Hematopoietic multipotent progenitor cell treated with erythropoietin and hydrocortisone succinate and interleukin-3 and kit ligand, for 8 days (in vitro differentiated cells): Measurements from ENCODE around the gene SOX30.
"Not testable (repeated sequence)": the region's sequence is repeated elsewhere in the genome, so short reads cannot be mapped to it uniquely, and the experiment has no call there.

Source experiments
- DNase-seq: peaks from one replicate; pipeline ENCODE4 v3.0.0-alpha.2; 2015

Gene SOX30

GRCh38 chr5:157652377-157652692, at the start of gene SOX30:
Gene SOX30, minus strand, starts transcription at chr5:157652438. Its CDS starts 360 bp downstream, at chr5:157652078.
- DNase-seq = no peak

DNA sequence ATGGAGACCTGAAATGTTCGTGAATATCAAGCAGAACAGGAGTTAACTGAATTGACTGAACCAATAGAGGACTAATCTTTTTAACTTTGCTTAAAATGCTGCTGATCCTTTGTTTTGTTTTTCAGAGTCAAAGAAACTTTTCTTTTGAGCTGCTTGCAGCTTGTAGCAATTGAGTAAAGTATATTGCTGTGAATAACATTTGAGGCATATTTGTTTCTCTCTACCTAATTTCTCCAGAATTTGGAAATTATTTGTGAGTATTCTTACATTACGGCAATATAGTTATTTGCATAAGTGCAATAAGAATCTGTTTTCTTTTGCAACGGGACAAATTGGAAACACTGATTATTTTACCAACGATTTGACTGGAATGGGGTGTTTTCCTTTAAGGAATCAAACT, 46.4 kb upstream of the SOX30 start:
- DNase-seq = not testable (repeated sequence)

GRCh38 chr5:157696154-157696553, 43.9 kb upstream of the SOX30 start:
- DNase-seq = not testable (repeated sequence)

GRCh38 chr5:157693816-157694215, 41.6 kb upstream of the SOX30 start:
- not testable (repeated sequence) for DNase-seq

DNA sequence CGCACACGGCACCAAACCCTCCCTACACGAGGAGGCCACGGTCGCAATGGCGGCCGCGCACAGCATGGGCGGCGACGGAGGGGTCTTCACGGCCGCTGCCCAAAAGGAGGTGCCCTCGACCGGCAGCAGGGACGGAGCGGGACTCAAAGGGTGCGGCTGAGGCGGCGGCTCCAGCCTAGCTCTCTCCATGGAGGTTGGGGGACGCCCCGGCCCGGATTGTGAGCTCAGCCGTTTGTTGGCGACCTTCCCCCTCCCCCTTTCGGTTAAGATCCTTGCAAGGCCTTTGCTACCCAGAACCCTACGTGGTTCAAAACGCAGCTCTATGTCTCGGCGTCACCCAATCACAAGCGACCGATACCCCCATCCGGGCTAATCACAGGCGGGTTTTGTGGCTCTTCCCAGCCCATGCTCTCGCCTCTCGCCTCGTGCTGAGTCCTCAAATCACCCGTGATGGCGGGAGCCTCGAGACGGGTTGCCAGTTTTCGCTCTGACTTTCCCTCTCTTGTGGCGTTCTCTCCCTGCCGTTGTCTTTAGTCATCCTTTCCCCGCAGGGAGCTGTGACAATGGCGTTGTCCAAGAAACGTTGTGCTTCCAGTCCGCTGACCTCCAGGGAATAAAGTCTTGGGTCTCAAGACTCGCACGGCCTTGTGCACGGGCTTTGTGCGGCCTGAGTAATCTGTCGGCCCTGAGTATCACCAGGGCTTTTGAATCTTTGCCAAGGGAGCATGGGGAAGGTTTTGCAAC, 38.6 kb upstream of the SOX30 start:
- no peak for DNase-seq

GRCh38 chr5:157689942-157690689, 37.9 kb upstream of the SOX30 start:
- DNase-seq = no peak

DNA sequence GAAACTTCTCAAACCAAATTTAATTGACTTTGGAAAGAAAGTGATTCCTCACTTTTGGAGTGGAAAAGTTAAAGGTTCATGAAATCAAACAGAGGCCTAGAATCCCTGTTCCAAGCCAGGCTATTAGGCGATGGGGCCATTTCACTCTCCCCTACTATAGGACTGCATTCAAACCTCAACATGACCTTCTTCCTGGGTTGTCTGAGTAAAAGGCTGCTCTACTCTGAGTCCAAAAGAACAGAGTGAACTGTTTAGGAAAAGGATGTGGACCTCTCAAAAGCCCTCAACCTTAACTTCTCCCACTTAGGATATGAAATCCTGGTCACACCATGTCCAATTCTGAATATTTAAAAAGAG, 34.9 kb upstream of the SOX30 start:
- no peak for DNase-seq

GRCh38 chr5:157686276-157687197, 34.3 kb upstream of the SOX30 start:
- not testable (repeated sequence) for DNase-seq

GRCh38 chr5:157682257-157682656, 30.0 kb upstream of the SOX30 start:
- DNase-seq = no peak

DNA sequence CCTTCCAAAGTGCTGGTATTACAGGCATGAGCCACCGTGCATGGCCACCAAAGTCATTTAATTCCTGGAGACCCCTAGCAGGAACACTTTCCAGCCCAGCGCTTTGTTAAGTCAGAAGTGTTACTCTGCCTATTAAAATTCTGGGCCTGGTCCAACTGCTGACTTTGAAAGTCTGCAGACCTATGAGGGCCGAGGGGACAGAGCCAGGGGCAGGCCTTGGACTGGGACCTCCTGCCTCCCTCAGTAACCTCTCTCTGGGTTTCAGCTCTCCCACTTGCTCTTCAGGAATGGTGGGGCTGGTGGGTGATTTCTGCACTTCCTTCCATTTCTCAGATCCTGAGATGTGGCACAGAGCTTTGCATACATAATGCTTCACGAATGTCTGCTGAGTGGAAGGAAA, 28.8 kb upstream of the SOX30 start:
- DNase-seq = no peak

- DNase-seq = no peak
Observed at GRCh38 chr5:157680239-157680638, 28.0 kb upstream of the SOX30 start.

GRCh38 chr5:157679801-157680200, 27.6 kb upstream of the SOX30 start:
- no peak for DNase-seq

DNA sequence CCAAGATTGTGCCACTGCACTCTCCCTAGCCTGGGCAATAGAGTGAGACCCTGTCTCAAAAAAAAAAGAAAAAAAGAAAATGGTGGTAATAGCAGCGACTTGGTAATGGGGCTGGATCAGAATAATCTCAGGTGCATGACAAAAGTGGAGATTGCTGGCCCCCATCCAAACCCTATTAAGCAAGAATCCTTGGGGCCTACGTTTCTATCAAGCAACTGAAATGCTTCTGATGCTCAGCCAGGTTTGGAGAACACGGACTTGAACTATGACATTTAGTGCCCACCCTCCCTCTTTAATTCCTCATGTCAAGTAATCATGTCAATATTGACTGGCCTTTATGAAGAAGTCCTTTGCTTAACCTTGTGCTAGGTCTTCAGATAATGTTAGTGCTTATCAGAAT, 25.7 kb upstream of the SOX30 start:
- DNase-seq = no peak

GRCh38 chr5:157674351-157674750, 22.1 kb upstream of the SOX30 start:
- not testable (repeated sequence) for DNase-seq

- DNase-seq = no peak
Observed at GRCh38 chr5:157672976-157673375, 20.7 kb upstream of the SOX30 start.

GRCh38 chr5:157671592-157672330, 19.5 kb upstream of the SOX30 start:
- no peak for DNase-seq

DNA sequence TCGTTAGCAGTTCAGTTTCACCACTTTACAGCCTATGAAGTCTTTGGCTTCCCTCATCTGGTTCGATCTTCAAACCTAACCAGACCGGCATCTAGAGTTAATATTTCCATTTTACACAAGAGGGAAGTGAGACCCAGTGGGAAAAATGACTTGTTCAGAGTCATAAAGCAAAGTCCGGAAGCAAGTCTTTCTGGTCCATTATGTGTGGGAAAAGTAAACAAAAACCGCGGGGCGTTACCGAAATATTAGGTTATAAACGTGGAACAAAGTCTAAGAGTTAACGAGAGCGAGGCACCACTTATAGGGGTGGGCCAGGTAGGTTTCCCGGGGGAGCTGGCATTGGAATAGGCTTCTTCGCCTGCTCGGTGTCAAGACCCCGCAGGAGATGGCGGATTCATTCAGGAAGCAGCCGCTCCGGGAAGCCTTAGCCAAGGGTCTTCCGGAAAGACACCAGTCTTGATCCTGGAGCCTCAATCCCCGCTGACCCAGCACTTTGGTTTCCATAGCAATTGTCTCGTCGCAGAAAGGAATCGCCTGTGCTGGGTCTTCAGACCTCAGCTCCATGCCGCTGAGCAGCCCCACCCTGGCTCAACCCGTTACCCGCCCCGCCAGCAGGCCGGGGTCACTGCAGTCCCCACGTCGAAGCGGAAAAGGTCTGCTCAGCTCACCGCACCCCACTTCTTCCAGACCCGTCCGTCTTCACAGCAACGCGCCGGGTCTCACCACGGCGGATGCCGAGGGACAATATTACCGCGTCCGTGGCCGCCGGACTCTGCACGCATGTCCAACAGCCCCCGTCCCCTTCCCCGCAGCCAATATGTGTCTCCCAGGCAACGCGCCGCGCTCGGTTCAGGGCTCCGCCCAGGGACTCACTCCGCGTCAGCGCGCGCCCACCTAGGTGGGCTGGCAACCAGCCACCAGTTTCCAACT, 18.7 kb upstream of the SOX30 start, which contains the start of gene C5orf52:
TSS of gene C5orf52 (plus strand) at position 872 of the 930 bp plus-strand sequence. CDS start 82 bp downstream, outside the sequence.
- DNase-seq = peak; percentile 4

DNA sequence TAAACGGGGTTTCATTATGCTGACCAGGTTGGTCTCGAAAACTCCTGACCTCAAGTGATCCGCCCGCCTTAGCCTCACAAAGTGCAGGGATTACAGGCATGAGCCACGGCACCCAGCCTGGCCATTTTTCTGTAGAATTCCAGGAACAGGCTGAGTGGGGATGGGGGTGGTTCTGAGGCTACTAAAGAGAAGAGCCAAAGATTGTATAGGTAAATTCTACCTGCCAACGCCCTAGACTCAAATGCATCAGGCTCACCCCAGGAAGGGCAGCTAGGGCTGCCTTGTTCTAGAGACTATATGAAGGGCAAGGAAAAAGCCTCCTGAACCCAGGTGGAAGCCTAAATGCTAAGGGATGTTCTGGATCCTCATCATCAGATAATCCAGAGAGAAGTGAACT, 17.5 kb upstream of the SOX30 start:
- no peak for DNase-seq

DNA sequence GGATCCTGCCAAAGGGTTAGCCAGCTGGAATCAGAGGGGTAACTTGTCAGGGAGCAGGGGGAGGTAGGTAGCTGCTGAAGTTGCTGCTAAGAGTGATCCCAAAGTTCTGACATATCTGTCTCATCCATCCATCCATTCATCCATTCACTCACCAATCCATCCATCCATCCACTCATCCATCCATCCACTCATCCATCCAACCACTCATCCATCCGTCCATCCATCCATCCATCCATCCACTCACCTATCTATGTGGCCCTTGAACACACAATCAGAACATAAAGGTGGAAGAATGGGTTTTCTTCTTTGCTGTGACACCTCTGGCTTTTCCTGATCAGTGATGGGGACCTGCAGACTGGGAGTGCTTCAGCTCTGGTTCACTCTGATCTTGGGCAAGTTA, 16.1 kb upstream of the SOX30 start:
- DNase-seq = no peak

- no peak for DNase-seq
Observed at GRCh38 chr5:157665467-157666070, 13.3 kb upstream of the SOX30 start.
